Right cardiac atrium (tissue), 5 donors: ENCODE results near the gene TMEM178A. TPM values are rescaled to one million over a fixed set of nuclear protein-coding genes. Genes with fewer than 3 reads are reported as not detected.
A peak's percentile ranks its signal among the peaks of the same experiment; 100 is the strongest.

ENCODE experiments used
- ATAC-seq, 2 donors: fragments of 200-7000 bp; cut with Tn5 transposase; one replicate each; pipeline versions ENCODE4 v1.8.0 to v1.9.1; 2020; ENCODE audit warnings: moderate library complexity in 2 of 2, mild to moderate bottlenecking in 1 of 2
- DNase-seq, 3 donors: peaks; one replicate each; pipeline ENCODE4 v3.0.0-alpha.2; 2020
- H3K27ac ChIP-seq: one replicate; pipeline ENCODE4 v1.5.1; 2013; ENCODE audit warnings: mild to moderate bottlenecking, low read length, control low read depth, moderate library complexity
- H3K27me3 ChIP-seq: one replicate; pipeline ENCODE4 v1.6.1; 2013; ENCODE audit not compliant: control insufficient read depth, insufficient read depth
- H3K4me1 ChIP-seq: one replicate; pipeline ENCODE4 v1.6.1; 2013; ENCODE audit warnings: low read length; ENCODE audit not compliant: control insufficient read depth, insufficient read depth
- H3K4me3 ChIP-seq: one replicate; pipeline ENCODE4 v1.5.1; 2013; ENCODE audit warnings: low read length, control low read depth
- H3K9me3 ChIP-seq: one replicate; pipeline ENCODE4 v1.6.1; 2013; ENCODE audit warnings: low read length; ENCODE audit not compliant: control insufficient read depth
- WGBS: extraction: QIAGEN DNeasy Blood & Tissue Kit; methylation state at CpG from one replicate; pipeline ENCODE4 v1.1.7; 2013; 5-methylcytosine and 5-hydroxymethylcytosine counted together
- intact Hi-C, 4 donors: fragments of 100-400 bp; cut with DNase I; formaldehyde crosslinking; loops; one replicate each; pipeline versions ENCODE4 v1.11.0 to v1.14.0; 2022 to 2023
- polyA plus RNA-seq: library from polyadenylated mRNA; stranded (reverse); fragments of 200-250 nt; gene quantifications from one replicate; pipeline ENCODE4 v1.2.3, GENCODE V29; 2013
- total RNA-seq, 4 donors: library from RNA; stranded (reverse); fragmentation: NEBNext Ultra II Directional; extraction: Animal tissue kit (Norgen Biotek cat#: 25700); gene quantifications; one replicate each; pipeline ENCODE4 v1.2.1, GENCODE V29; 2021
- donor health status: healthy with polysubstance abuse.
- donor health status: DM: no; HTN: yes; CAD: no.
- donor health status: DM: no; HTN: no; CAD: no.
- donor health status: DM: no; HTN: yes; CAD: no; lungs with severe emphysema.
- donor health status: DM: yes; HTN: yes; CAD: no.

Gene TMEM178A
- total and polyA plus RNA-seq, 5 donors, result 2.1 to 6.0 (median 4.5) TPM

DNA sequence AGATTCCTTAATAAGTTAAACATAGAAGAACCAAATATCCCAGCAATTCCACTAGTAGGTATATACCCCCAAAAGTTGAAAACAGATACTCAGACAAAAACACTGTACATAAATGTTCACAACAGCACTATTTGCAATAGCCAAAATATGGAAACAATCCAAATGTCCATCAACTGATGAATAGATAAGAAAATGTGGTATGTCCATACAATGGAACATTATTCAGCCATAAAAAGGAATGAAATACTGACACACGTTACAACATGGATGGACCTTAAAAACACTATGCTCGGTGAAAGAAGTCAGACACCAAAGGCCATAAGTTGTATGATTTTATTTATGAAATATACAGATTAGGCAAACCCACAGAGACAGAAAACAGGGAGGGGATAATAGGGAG, 12.5 kb downstream of the TMEM178A start:
- H3K9me3 ChIP-seq, result no peaks in the 10 kb centered on the region
- no peak overlapping the region for H3K27ac ChIP-seq
- no peaks in the 10 kb centered on the region for H3K4me1 ChIP-seq
- DNase-seq, result no peak
- H3K27me3 ChIP-seq, result no peaks in the 10 kb centered on the region
- intact Hi-C loops, result loop anchor here in 1 of 4 donors (10.0 kb wide), 1 partner anchor 63 kb away; no protein-coding TSS in a partner anchor
- ATAC-seq, result no peak
- WGBS, result 98% methylated on average over 2 of the region's 2 CpGs
- H3K4me3 ChIP-seq, result no peak overlapping the region

DNA sequence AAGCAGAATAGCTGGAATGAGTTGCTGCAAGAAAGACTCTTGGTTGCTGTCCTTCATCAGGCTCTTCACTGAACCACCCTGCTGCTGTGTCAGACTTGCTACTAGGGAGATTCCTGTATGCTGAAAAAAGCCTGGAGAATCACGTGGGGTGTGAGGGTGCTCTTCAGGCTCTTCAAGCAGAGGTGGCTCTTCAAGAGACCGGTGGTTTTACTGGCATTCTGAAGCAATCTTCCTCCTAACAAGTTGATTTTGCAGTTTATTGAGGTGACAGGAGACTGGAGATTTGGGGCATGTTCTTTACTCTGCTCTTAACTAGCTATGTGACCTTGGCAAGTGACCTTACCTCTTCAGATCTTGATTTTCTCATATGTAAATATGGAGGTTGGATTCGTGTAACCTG, 14.1 kb downstream of the TMEM178A start:
- H3K27me3 ChIP-seq, result no peaks in the 10 kb centered on the region
- no peak for DNase-seq
- peak overlapping the region; percentile 72 for H3K27ac ChIP-seq
- peak in 1 of 2 donors; percentile 59 for ATAC-seq
- 60% methylated on average over 3 of the region's 3 CpGs for WGBS
- H3K9me3 ChIP-seq, result no peaks in the 10 kb centered on the region
- no peak overlapping the region for H3K4me3 ChIP-seq
- H3K4me1 ChIP-seq, result no peaks in the 10 kb centered on the region
- intact Hi-C loops, result loop anchor here in 1 of 4 donors (10.0 kb wide), 1 partner anchor 65 kb away; no protein-coding TSS in a partner anchor

GRCh38 chr2:39682066-39682692, 16.5 kb downstream of the TMEM178A start:
- WGBS, result 42% methylated on average over 2 of the region's 2 CpGs
- intact Hi-C loops, result no loop called here

DNA sequence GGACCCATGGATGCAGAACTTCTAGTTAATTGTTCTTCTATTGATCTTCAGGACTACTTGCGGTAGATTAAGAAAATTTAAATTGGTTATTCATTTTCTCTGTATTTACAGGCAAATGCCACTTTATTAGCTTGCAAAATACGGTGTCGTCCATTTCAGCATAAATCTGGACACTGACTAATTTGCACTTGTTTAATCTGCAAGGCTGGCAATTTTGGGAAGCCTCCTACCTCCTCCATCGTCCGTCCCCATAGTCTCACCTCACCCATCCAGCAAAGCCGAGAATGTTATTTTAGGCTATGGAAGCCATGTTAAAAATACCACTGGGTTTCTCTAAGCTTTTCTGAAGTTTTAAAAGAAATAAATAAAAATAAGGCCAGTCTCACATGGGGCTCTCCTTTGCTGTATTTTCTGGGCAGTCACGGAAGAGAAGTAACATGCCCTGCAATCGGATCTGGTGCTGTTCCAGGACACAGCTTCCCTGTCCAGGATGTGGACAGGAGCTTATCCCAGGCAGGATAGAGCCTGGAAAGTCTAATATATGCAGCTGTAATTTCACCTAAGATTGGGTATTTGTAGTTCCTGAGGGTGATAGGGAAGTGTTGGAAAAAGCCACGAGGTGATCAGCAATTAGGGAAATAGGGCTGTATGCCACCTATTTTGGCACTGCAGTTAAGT, 17.4 kb downstream of the TMEM178A start:
- H3K27me3 ChIP-seq, result no peaks in the 10 kb centered on the region
- WGBS, result 67% methylated on average over 9 of the region's 9 CpGs
- no peak overlapping the region for H3K4me3 ChIP-seq
- peak overlapping the region; percentile 73 for H3K27ac ChIP-seq
- intact Hi-C loops, result no loop called here
- ATAC-seq (peak in 1 of 2 donors; percentile 57), DNase-seq (no peak)
- no peaks in the 10 kb centered on the region for H3K9me3 ChIP-seq
- H3K4me1 ChIP-seq, result peaks cover 5% of the 10 kb centered on the region

More at GRCh38 chr2:39682066-39682692, 16.5 kb downstream of the TMEM178A start:
- ATAC-seq (no peak), DNase-seq (no peak)
- no peaks in the 10 kb centered on the region for H3K9me3 ChIP-seq
- no peak overlapping the region for H3K4me3 ChIP-seq
- peaks cover 5% of the 10 kb centered on the region for H3K4me1 ChIP-seq
- H3K27ac ChIP-seq, result no peak overlapping the region
- no peaks in the 10 kb centered on the region for H3K27me3 ChIP-seq

- Histone ChIP-seq H3K4me3 (no peak overlapping the region), H3K4me1 (peaks cover 5% of the 10 kb centered on the region), H3K27me3 (no peaks in the 10 kb centered on the region), H3K27ac (no peak overlapping the region), H3K9me3 (no peaks in the 10 kb centered on the region)
- ATAC-seq (no peak), DNase-seq (no peak)
- 83% methylated on average over 5 of the region's 5 CpGs for WGBS
- intact Hi-C loops, result no loop called here
Observed at GRCh38 chr2:39684464-39684863, 18.7 kb downstream of the TMEM178A start.

DNA sequence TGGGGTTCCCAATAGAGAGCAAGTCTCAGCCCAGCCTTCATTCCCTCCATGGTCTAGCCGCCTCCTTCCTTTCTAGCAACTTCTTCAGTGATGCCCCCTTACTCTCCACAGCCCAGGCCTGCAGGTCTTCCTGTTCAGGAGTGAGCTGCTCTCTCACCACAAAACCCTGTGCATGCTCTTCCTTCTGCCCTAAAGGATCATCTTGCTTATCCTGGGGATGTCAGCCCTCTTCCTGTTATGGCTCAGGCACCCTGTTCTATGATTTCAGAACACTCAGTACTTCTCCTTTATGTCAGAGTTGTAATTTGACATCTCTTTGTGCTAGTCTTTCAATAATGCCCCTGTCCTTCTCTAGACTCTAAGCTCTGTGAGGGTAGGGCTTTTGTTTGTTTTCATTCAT, 19.4 kb downstream of the TMEM178A start:
- peaks cover 5% of the 10 kb centered on the region for H3K4me1 ChIP-seq
- intact Hi-C loops, result no loop called here
- no peaks in the 10 kb centered on the region for H3K27me3 ChIP-seq
- 98% methylated on average over 1 of the region's 1 CpG for WGBS
- DNase-seq (no peak), ATAC-seq (no peak)
- H3K27ac ChIP-seq, result no peak overlapping the region
- H3K9me3 ChIP-seq, result no peaks in the 10 kb centered on the region
- H3K4me3 ChIP-seq, result no peak overlapping the region

GRCh38 chr2:39686456-39686855, 20.7 kb downstream of the TMEM178A start:
- Histone ChIP-seq H3K4me1 (peaks cover 5% of the 10 kb centered on the region), H3K9me3 (no peaks in the 10 kb centered on the region), H3K4me3 (no peak overlapping the region), H3K27me3 (no peaks in the 10 kb centered on the region), H3K27ac (no peak overlapping the region)
- ATAC-seq, result no peak
- WGBS, result 58% methylated on average over 6 of the region's 6 CpGs
- intact Hi-C loops, result no loop called here
- no peak for DNase-seq

DNA sequence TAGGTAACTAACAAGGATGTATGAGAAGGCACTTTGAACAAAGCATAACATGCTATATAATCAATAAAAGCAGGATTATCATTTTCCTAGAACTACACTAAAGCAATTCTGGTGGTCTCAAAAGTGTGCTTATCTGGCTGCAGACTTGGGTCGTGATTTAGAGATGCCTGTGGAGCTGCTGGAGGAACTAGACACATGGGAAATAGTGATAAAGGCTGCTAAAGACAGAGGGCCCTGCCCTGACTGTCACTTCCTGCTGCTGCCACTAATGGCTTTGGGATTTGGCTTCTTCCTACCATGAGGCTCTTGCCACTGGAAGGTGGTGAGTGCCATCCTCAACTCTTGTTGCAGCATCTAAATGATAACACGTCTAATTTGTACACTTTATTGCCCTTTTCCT, 22.5 kb downstream of the TMEM178A start:
- no peak overlapping the region for H3K4me3 ChIP-seq
- DNase-seq, result no peak
- peaks cover 5% of the 10 kb centered on the region for H3K4me1 ChIP-seq
- H3K9me3 ChIP-seq, result no peaks in the 10 kb centered on the region
- H3K27me3 ChIP-seq, result no peaks in the 10 kb centered on the region
- H3K27ac ChIP-seq, result no peak overlapping the region
- no peak for ATAC-seq
- 25% methylated on average over 2 of the region's 2 CpGs for WGBS
- intact Hi-C loops, result no loop called here

GRCh38 chr2:39689272-39689841, 23.6 kb downstream of the TMEM178A start:
- H3K27ac ChIP-seq, result no peak overlapping the region
- intact Hi-C loops, result no loop called here
- peaks cover 5% of the 10 kb centered on the region for H3K4me1 ChIP-seq
- no peak for ATAC-seq
- DNase-seq, result no peak
- 95% methylated on average over 1 of the region's 1 CpG for WGBS
- no peak overlapping the region for H3K4me3 ChIP-seq
- H3K9me3 ChIP-seq, result no peaks in the 10 kb centered on the region
- H3K27me3 ChIP-seq, result no peaks in the 10 kb centered on the region

DNA sequence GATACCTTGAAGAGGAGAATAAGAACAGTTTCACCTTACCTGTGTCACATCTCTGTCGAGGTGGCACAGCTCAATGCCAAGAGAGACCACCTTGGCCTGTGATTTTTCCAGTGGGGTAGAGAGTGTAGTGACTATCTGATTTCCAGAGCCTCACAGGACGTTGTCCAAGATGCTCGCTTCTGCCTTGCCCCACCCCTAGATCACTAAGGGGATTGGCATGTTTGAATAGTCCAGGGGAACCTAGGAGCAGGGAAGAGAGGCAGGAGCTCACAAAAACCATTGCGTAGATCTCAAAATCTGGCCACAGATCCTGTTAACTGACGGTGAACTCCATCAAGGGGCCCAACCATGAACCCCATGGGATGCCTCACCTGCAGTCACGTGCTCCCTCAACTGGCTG, 24.2 kb downstream of the TMEM178A start:
- H3K9me3 ChIP-seq, result no peaks in the 10 kb centered on the region
- no peaks in the 10 kb centered on the region for H3K27me3 ChIP-seq
- WGBS, result 93% methylated on average over 6 of the region's 6 CpGs
- no peak overlapping the region for H3K27ac ChIP-seq
- H3K4me1 ChIP-seq, result peaks cover 5% of the 10 kb centered on the region
- ATAC-seq (no peak), DNase-seq (no peak)
- intact Hi-C loops, result loop anchor here in 1 of 4 donors (10.0 kb wide), 2 partner anchors 175 to 305 kb away; no protein-coding TSS in a partner anchor
- no peak overlapping the region for H3K4me3 ChIP-seq

GRCh38 chr2:39693245-39693644, 27.5 kb downstream of the TMEM178A start:
- DNase-seq (no peak), ATAC-seq (no peak)
- Histone ChIP-seq H3K27ac (no peak overlapping the region), H3K4me3 (no peak overlapping the region), H3K9me3 (no peaks in the 10 kb centered on the region), H3K4me1 (peaks cover 7% of the 10 kb centered on the region), H3K27me3 (no peaks in the 10 kb centered on the region)
- intact Hi-C loops, result loop anchor here in 1 of 4 donors (10.0 kb wide), 2 partner anchors 178 to 308 kb away; no protein-coding TSS in a partner anchor
- WGBS, result 82% methylated on average over 1 of the region's 1 CpG
